Measurements from ENCODE around the gene SLC25A28.

The SLC25A28 gene

GRCh38 chr10:99611326-99611725, 8.9 kb downstream of the SLC25A28 start:
- no peak for TF ChIP-seq CTCF (IDR thresholded peaks at IDR 0.05; ENCODE audit: insufficient read depth, low read length, poor library complexity, severe bottlenecking)
- Histone ChIP-seq H3K27me3 (replicated peaks; ENCODE audit: control insufficient read depth, insufficient read depth, low read length) (no peaks in the 10 kb centered on the region), H3K36me3 (ENCODE audit: control insufficient read depth, insufficient read depth, low read length) (peaks cover 15% of the 10 kb centered on the region), H3K4me3 (replicated peaks; ENCODE audit: low read depth, low read length) (no peak overlapping the region)
- no peak for DNase-seq (ENCODE audit: extremely low read depth, insufficient read length)

GRCh38 chr10:99610221-99610620, 10.0 kb downstream of the SLC25A28 start:
- no peaks in the 10 kb centered on the region for H3K27me3 ChIP-seq (replicated peaks; ENCODE audit: control insufficient read depth, insufficient read depth, low read length)
- no peak for DNase-seq (ENCODE audit: extremely low read depth, insufficient read length)
- peaks cover 13% of the 10 kb centered on the region for H3K36me3 ChIP-seq (ENCODE audit: control insufficient read depth, insufficient read depth, low read length)
- H3K4me3 ChIP-seq (replicated peaks; ENCODE audit: low read depth, low read length): no peak overlapping the region
- TF ChIP-seq CTCF (IDR thresholded peaks at IDR 0.05; ENCODE audit: insufficient read depth, low read length, poor library complexity, severe bottlenecking): no peak

- Histone ChIP-seq H3K36me3 (ENCODE audit: control insufficient read depth, insufficient read depth, low read length) (peaks cover 13% of the 10 kb centered on the region), H3K4me3 (replicated peaks; ENCODE audit: low read depth, low read length) (no peak overlapping the region), H3K27me3 (replicated peaks; ENCODE audit: control insufficient read depth, insufficient read depth, low read length) (no peaks in the 10 kb centered on the region)
- no peak for TF ChIP-seq CTCF (IDR thresholded peaks at IDR 0.05; ENCODE audit: insufficient read depth, low read length, poor library complexity, severe bottlenecking)
- DNase-seq (ENCODE audit: extremely low read depth, insufficient read length): no peak
These were observed 11.1 kb downstream of the SLC25A28 start for GRCh38 chr10:99609186-99609585.

- Histone ChIP-seq H3K4me3 (replicated peaks; ENCODE audit: low read depth, low read length) (no peak overlapping the region), H3K36me3 (ENCODE audit: control insufficient read depth, insufficient read depth, low read length) (peaks cover 4% of the 10 kb centered on the region), H3K27me3 (replicated peaks; ENCODE audit: control insufficient read depth, insufficient read depth, low read length) (no peaks in the 10 kb centered on the region)
- no peak for TF ChIP-seq CTCF (IDR thresholded peaks at IDR 0.05; ENCODE audit: insufficient read depth, low read length, poor library complexity, severe bottlenecking)
- DNase-seq (ENCODE audit: extremely low read depth, insufficient read length): no peak
These were observed 14.9 kb downstream of the SLC25A28 start for GRCh38 chr10:99605351-99605750.

GRCh38 chr10:99604862-99605261, 15.4 kb downstream of the SLC25A28 start:
- Histone ChIP-seq H3K4me3 (replicated peaks; ENCODE audit: low read depth, low read length) (no peak overlapping the region), H3K27me3 (replicated peaks; ENCODE audit: control insufficient read depth, insufficient read depth, low read length) (no peaks in the 10 kb centered on the region), H3K36me3 (ENCODE audit: control insufficient read depth, insufficient read depth, low read length) (peaks cover 3% of the 10 kb centered on the region)
- TF ChIP-seq CTCF (IDR thresholded peaks at IDR 0.05; ENCODE audit: insufficient read depth, low read length, poor library complexity, severe bottlenecking): no peak
- no peak for DNase-seq (ENCODE audit: extremely low read depth, insufficient read length)
